Measurements from ENCODE around the gene PIK3IP1.

Gene PIK3IP1

DNA sequence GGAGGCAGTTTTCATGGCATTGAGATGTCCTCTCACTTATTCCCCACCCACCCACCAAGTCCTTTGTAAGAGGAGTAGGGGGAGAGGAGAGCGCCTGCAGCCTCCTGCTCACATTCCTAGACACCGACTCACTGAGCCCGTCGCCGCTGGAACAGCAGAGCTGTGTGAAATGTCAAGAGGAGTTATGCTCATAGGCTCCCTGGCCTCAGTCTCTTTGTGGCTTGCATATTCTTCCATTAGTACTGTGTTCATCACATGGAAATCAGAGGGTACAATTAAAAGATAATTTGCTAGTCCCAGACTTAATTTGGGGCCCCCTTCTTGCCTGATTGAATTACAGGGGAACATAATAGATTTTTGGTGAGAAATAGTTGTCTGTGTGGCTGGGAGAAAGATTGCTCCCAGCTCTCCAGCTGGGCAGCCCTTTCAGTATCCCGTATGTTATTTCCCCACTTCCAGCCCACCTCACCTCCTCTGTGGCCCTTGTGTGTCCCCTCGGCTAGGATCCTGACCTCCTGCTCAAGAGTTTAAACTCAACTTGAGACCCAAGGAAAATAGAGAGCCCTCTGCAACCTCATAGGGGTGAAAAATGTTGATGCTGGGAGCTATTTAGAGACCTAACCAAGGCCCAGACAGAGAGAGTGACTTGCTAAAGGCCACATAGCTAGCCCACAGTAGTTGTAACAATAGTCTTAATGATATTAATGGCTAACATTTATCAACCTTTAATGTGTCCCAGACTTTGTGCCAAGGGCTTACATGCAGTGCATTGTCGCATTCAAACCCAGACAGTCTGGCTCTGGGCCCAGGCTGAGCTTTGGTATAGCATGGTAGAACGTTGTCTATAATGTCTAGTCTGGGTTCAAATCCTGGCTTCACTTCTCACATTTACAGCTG, 48.0 kb downstream of the PIK3IP1 start:
- no peak for TF ChIP-seq TAF1 (IDR thresholded peaks at IDR 0.05; ENCODE audit: borderline replicate concordance, insufficient read depth, low read length)
- no peak for TF ChIP-seq SIN3A (IDR thresholded peaks at IDR 0.05; ENCODE audit: borderline replicate concordance, insufficient read depth, low read length)

GRCh38 chr22:31243339-31244045, 48.8 kb downstream of the PIK3IP1 start:
- no peak for TF ChIP-seq SIN3A (IDR thresholded peaks at IDR 0.05; ENCODE audit: borderline replicate concordance, insufficient read depth, low read length)
- TF ChIP-seq FOXP2 (optimal IDR thresholded peaks at IDR 0.05; ENCODE audit: borderline replicate concordance, extremely low read depth, extremely low read length, insufficient read depth) = no peak
- no peak for TF ChIP-seq REST (IDR thresholded peaks at IDR 0.05; ENCODE audit: insufficient read depth in 1 of 2, low read depth in 2 of 2, low read length in 2 of 2)
- no peak for TF ChIP-seq TAF1 (IDR thresholded peaks at IDR 0.05; ENCODE audit: borderline replicate concordance, insufficient read depth, low read length)
- TF ChIP-seq POLR2AphosphoS5 (IDR thresholded peaks at IDR 0.05; ENCODE audit: low read depth, low read length) = no peak

GRCh38 chr22:31241936-31242335, 50.4 kb downstream of the PIK3IP1 start:
- TF ChIP-seq POLR2AphosphoS5 (IDR thresholded peaks at IDR 0.05; ENCODE audit: low read depth, low read length) (no peak), TAF1 (IDR thresholded peaks at IDR 0.05; ENCODE audit: borderline replicate concordance, insufficient read depth, low read length) (no peak), REST (IDR thresholded peaks at IDR 0.05; ENCODE audit: insufficient read depth in 1 of 2, low read depth in 2 of 2, low read length in 2 of 2) (no peak), FOXP2 (optimal IDR thresholded peaks at IDR 0.05; ENCODE audit: borderline replicate concordance, extremely low read depth, extremely low read length, insufficient read depth) (no peak), SIN3A (IDR thresholded peaks at IDR 0.05; ENCODE audit: borderline replicate concordance, insufficient read depth, low read length) (no peak)

DNA sequence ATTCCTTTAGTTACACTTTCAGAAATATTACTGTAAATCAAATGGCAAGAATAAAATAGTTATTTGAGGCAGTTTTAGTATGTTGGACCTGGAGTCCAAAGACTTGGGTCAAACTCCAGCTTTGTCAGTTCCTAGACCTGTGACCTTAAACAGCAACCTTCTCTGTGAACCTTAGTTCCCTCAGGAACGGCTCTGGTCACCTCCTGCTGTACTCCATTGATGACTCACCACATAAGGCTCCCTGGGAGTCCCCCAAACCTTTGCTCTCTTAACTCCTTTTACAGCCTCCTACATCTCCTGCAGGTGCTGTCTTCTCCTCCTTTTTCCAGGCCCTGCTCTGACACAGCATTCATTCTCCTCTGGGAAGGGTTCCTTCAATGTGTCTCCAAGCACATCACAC, 51.1 kb downstream of the PIK3IP1 start:
- TF ChIP-seq REST (IDR thresholded peaks at IDR 0.05; ENCODE audit: insufficient read depth in 1 of 2, low read depth in 2 of 2, low read length in 2 of 2) = no peak
- TF ChIP-seq SIN3A (IDR thresholded peaks at IDR 0.05; ENCODE audit: borderline replicate concordance, insufficient read depth, low read length) = no peak
- no peak for TF ChIP-seq POLR2AphosphoS5 (IDR thresholded peaks at IDR 0.05; ENCODE audit: low read depth, low read length)
- TF ChIP-seq TAF1 (IDR thresholded peaks at IDR 0.05; ENCODE audit: borderline replicate concordance, insufficient read depth, low read length) = no peak
- no peak for TF ChIP-seq FOXP2 (optimal IDR thresholded peaks at IDR 0.05; ENCODE audit: borderline replicate concordance, extremely low read depth, extremely low read length, insufficient read depth)

- no peak for TF ChIP-seq TAF1 (IDR thresholded peaks at IDR 0.05; ENCODE audit: borderline replicate concordance, insufficient read depth, low read length)
- no peak for TF ChIP-seq REST (IDR thresholded peaks at IDR 0.05; ENCODE audit: insufficient read depth in 1 of 2, low read depth in 2 of 2, low read length in 2 of 2)
- no peak for TF ChIP-seq FOXP2 (optimal IDR thresholded peaks at IDR 0.05; ENCODE audit: borderline replicate concordance, extremely low read depth, extremely low read length, insufficient read depth)
- TF ChIP-seq SIN3A (IDR thresholded peaks at IDR 0.05; ENCODE audit: borderline replicate concordance, insufficient read depth, low read length) = no peak
- no peak for TF ChIP-seq POLR2AphosphoS5 (IDR thresholded peaks at IDR 0.05; ENCODE audit: low read depth, low read length)
Observed at GRCh38 chr22:31239771-31240370, 52.4 kb downstream of the PIK3IP1 start.
